NCI-H345 (cell line): ENCODE measurements around the gene TMOD2.

ENCODE experiments used
- DNase-seq: peaks from one replicate; lab custom pipeline; 2025; lab: John Stamatoyannopoulos, UW

TMOD2 gene

DNA sequence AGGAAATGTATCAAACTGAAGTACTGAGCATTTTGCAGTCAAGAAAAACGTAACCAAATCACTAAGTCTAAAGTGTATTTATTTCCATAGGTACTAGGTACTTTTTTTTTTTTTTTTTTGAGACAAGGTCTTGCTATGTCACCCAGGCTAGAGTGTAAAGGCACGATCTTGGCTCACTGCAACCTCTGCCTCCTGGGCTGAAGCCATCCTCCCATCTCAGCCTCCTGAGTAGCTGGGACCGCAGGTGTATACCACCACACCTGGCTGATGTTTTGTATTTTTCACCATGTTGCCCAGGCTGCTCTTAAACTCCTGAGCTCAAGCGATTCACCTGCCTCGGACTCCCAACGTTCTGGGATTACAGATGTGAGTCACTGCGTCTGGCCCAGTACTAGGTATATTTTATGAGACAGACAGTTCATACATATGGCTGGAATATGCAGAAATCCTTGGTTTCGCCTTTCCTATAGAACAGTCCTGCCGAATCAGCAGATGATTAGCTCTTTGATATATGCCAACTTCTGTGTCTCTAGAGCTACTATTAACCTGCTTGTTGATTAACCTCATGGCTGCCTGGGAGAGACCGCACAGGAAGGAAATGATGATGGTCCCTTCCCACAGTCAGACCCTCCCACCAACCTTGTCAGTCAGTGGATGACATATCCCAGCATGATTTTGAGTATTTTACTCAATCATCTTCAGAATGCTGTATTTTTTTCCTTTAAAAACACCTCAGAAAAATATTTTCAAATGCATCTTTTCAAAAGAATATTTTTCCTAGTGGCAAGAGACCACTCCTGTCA, 110.4 kb downstream of the TMOD2 start:
- DNase-seq: no peak

GRCh38 chr15:51863131-51863530, 111.7 kb downstream of the TMOD2 start:
- DNase-seq: no peak

- DNase-seq: no peak
These were observed 113.1 kb downstream of the TMOD2 start for GRCh38 chr15:51864408-51865056.

DNA sequence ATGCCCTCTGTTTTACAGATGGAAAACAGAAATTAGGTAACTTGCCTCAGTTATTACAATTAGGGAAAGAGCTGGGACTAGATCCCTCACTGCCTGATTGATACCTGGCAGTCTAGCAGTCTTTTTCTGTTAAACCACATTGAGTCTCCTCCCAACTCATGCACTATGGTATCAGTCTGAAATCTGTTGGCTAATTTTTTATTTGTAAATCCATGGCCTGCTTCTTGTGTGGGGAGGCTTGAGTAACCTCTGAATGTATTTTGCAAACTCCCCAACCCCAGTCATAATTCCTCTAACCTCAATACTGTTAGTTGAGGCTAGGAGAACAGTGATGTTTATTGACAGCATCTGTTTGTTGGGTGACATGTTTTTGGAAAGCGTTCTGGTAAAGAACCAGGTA, 113.9 kb downstream of the TMOD2 start:
- no peak for DNase-seq
